DOHH2 (cell line): Measurements from ENCODE around the gene SHQ1.

ENCODE experiments used
- H3F3A ChIP-seq: fragments of 200-600 bp; sonication (generic), shearing (Covaris generic); 2 replicates; pipeline ENCODE4 v1.6.0; 2016; ENCODE audit warnings: antibody characterized with exemption, mild to moderate bottlenecking; ENCODE audit not compliant: control insufficient read depth, insufficient read depth
- H3K27ac ChIP-seq: fragments of 200-600 bp; sonication (generic); 2 replicates; pipeline ENCODE4 v1.5.1; 2014; ENCODE audit warnings: low read depth, mild to moderate bottlenecking, low read length, moderate library complexity
- H3K27me3 ChIP-seq: fragments of 200-600 bp; sonication (generic); 2 replicates; pipeline ENCODE4 v1.6.1; 2014; ENCODE audit warnings: mild to moderate bottlenecking, low read length, mixed read lengths; ENCODE audit not compliant: control insufficient read depth
- H3K36me3 ChIP-seq: fragments of 200-600 bp; sonication (generic); 2 replicates; pipeline ENCODE4 v1.6.1; 2014; ENCODE audit warnings: mild to moderate bottlenecking, low read length, moderate library complexity, mixed read lengths; ENCODE audit not compliant: control insufficient read depth
- H3K4me1 ChIP-seq: fragments of 200-600 bp; sonication (generic); 2 replicates; pipeline ENCODE4 v1.6.1; 2014; ENCODE audit warnings: mild to moderate bottlenecking, low read length, mixed read lengths; ENCODE audit not compliant: control insufficient read depth
- H3K4me2 ChIP-seq: fragments of 200-600 bp; sonication (generic); 2 replicates; pipeline ENCODE4 v1.6.0; 2014; ENCODE audit warnings: mild to moderate bottlenecking, low read length, moderate library complexity
- H3K4me3 ChIP-seq: fragments of 200-600 bp; sonication (generic); 2 replicates; pipeline ENCODE4 v1.5.1; 2014; ENCODE audit warnings: mild to moderate bottlenecking, low read length, mixed read lengths
- H3K79me2 ChIP-seq: fragments of 200-600 bp; sonication (generic); 2 replicates; pipeline ENCODE4 v1.6.1; 2014; ENCODE audit warnings: mild to moderate bottlenecking, low read length, mixed read lengths; ENCODE audit not compliant: control insufficient read depth
- H3K9me2 ChIP-seq: fragments of 200-600 bp; sonication (generic); replicated peaks from 2 replicates; pipeline ENCODE4 v1.6.1; 2014; ENCODE audit warnings: mild to moderate bottlenecking, low read length, mixed read lengths; ENCODE audit not compliant: control insufficient read depth
- H3K9me3 ChIP-seq: fragments of 200-600 bp; sonication (generic); 2 replicates; pipeline ENCODE4 v1.6.1; 2014; ENCODE audit warnings: antibody characterized with exemption, low read length, mixed read lengths; ENCODE audit not compliant: control insufficient read depth, insufficient read depth
- H4K20me1 ChIP-seq: fragments of 200-600 bp; sonication (generic); 2 replicates; pipeline ENCODE4 v1.6.0; 2014; ENCODE audit warnings: low read depth, mild to moderate bottlenecking, antibody characterized with exemption, low read length, moderate library complexity; ENCODE audit not compliant: control insufficient read depth, insufficient read depth
- CTCF ChIP-seq: fragments of 200-600 bp; sonication (generic); IDR thresholded peaks from one replicate; pipeline ENCODE4 v1.5.1; 2014; ENCODE audit warnings: antibody characterized with exemption, mild to moderate bottlenecking, low read depth, low read length; ENCODE audit not compliant: poor library complexity, severe bottlenecking
- EZH2phosphoT487 ChIP-seq: fragments of 200-600 bp; sonication (generic); IDR thresholded peaks from 2 replicates; pipeline ENCODE4 v1.6.1; 2017; ENCODE audit warnings: borderline replicate concordance, mild to moderate bottlenecking, antibody characterized with exemption, low read length, moderate library complexity, mixed read lengths

Gene SHQ1

DNA sequence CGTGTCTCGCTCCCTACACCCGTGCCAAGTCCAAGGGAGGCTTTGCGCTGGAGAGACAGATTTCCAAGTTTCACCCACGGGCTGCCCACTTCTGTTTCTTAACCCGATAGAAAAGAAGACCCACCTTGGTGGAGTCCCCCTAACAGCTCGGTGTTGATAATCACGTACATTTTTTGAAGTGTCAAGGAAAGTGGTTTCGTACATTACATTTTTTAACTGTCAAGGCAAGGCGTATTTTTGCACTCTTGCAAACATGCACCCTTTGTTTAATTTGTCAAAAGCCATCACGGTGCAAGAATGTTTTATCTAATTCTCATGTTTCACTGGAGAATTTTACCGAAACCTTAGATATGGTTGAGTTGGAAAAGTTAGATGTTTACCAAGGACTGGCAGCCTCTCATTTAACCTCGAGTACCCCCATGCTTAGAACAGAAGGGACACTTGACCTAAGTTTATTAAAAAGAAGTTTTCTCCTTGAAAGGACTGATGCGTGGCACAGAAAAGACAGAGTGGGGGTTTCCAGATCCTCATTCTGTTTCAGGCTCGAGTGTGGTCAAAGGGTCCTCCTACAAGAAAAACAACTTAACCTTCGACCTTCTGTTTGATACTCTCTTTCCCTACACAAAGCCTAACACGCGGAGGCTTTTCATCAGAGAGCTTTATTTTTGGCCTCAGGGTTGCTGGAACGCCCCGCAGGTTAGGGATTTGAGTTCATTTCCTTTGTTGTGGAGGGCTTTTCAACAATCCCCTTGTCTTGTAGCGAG lies 40.5 kb upstream of the SHQ1 start:
- H3F3A ChIP-seq: no peaks in the 10 kb centered on the region
- TF ChIP-seq EZH2phosphoT487 (peak; percentile 78; the same call in 1 of the 2 replicates), CTCF (no peak)
- H3K27me3 ChIP-seq: peaks cover 74% of the 10 kb centered on the region
- no peak overlapping the region for H3K27ac ChIP-seq
- no peaks in the 10 kb centered on the region for H3K36me3 ChIP-seq
- H3K4me1 ChIP-seq: peaks cover 6% of the 10 kb centered on the region
- H3K79me2 ChIP-seq: no peaks in the 10 kb centered on the region
- no peaks in the 10 kb centered on the region for H3K9me2 ChIP-seq
- H3K4me2 ChIP-seq: peak overlapping the region; percentile 12; the same call in 1 of the 2 replicates
- no peaks in the 10 kb centered on the region for H3K9me3 ChIP-seq
- no peaks in the 10 kb centered on the region for H4K20me1 ChIP-seq
- H3K4me3 ChIP-seq: no peak overlapping the region

- no peaks in the 10 kb centered on the region for H3K79me2 ChIP-seq
- no peaks in the 10 kb centered on the region for H3K9me3 ChIP-seq
- peaks cover 6% of the 10 kb centered on the region for H3K4me1 ChIP-seq
- peaks cover 74% of the 10 kb centered on the region for H3K27me3 ChIP-seq
- no peaks in the 10 kb centered on the region for H4K20me1 ChIP-seq
- H3F3A ChIP-seq: no peaks in the 10 kb centered on the region
- peak within 1 kb of the TSS; percentile 50 for H3K4me2 ChIP-seq
- H3K36me3 ChIP-seq: no peaks in the 10 kb centered on the region
- H3K9me2 ChIP-seq: no peaks in the 10 kb centered on the region
- no peak within 1 kb of the TSS for H3K27ac ChIP-seq
- H3K4me3 ChIP-seq: peak within 1 kb of the TSS; percentile 43
- TF ChIP-seq EZH2phosphoT487 (peak; percentile 99), CTCF (no peak)
These were observed 39.7 kb upstream of the SHQ1 start, which contains the start of gene GXYLT2 for GRCh38 chr3:72887705-72888545. Gene GXYLT2 (plus strand): TSS chr3:72888046. CDS start chr3:72888234, 188 bp downstream.

DNA sequence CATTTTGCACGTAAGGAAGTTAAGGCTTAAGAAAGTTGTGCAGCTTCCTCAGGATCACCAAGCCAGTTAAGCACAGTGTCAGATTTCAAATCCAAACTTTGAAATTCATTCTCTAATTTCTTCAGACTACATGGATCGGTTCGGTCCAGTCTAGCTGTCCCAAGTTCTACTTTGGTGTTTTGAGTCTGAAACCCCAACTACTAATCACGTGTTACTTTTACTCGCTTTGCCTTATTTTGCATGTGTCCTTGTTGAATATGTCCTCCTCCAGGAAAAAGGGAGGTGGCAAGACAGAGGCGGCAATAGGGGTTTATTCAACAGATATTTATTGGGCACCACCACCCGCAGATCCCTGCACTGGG lies 39.1 kb upstream of the SHQ1 start:
- peaks cover 6% of the 10 kb centered on the region for H3K4me1 ChIP-seq
- H3K27me3 ChIP-seq: peaks cover 68% of the 10 kb centered on the region
- no peak overlapping the region for H3K27ac ChIP-seq
- TF ChIP-seq EZH2phosphoT487 (no peak; the same call in 1 of the 2 replicates), CTCF (no peak)
- no peaks in the 10 kb centered on the region for H4K20me1 ChIP-seq
- peak overlapping the region; percentile 43 for H3K4me3 ChIP-seq
- no peaks in the 10 kb centered on the region for H3F3A ChIP-seq
- H3K9me3 ChIP-seq: no peaks in the 10 kb centered on the region
- no peaks in the 10 kb centered on the region for H3K9me2 ChIP-seq
- no peaks in the 10 kb centered on the region for H3K36me3 ChIP-seq
- no peaks in the 10 kb centered on the region for H3K79me2 ChIP-seq
- peak overlapping the region; percentile 50 for H3K4me2 ChIP-seq
